PC-9 (cell line): ENCODE data around the gene SEMA3C. TPM values are rescaled to one million over a fixed set of nuclear protein-coding genes. Genes with fewer than 3 reads are reported as not detected.

Experiments used
- BruUV-seq: library from RNA; stranded (reverse); fragments of 400-500 nt; replicated peaks from 2 replicates; lab custom pipeline; 2021; lab: Mats Ljungman, UMichigan
- CTCF ChIA-PET: fragments of 300-600 bp; sonication (Branson Sonifier 250); formaldehyde crosslinking; loops from one replicate; lab custom pipeline; 2022; ENCODE audit warnings: antibody characterized with exemption; lab: Charles Lee
- POLR2A ChIA-PET: fragments of 300-600 bp; sonication (Branson Sonifier 250); formaldehyde crosslinking; loops from one replicate; lab custom pipeline; 2022; ENCODE audit warnings: antibody characterized with exemption; ENCODE audit not compliant: unreplicated experiment; lab: Charles Lee
- DNase-seq, 2 experiments: peaks; one replicate each; pipeline versions ENCODE4 v3.0.0 to v3.0.0-alpha.2; 2015 to 2022; ENCODE audit warnings: mixed read lengths in 1 of 2
- H2AFZ ChIP-seq: fragments of 200-600 bp; sonication (generic); 2 replicates; pipeline ENCODE4 v1.8.1; 2017; ENCODE audit warnings: antibody characterized with exemption
- H3F3A ChIP-seq: fragments of 200-600 bp; sonication (generic); 2 replicates; pipeline ENCODE4 v1.8.1; 2017; ENCODE audit warnings: antibody characterized with exemption, mild to moderate bottlenecking, low read depth; ENCODE audit not compliant: insufficient read depth
- H3K27ac ChIP-seq: fragments of 200-600 bp; sonication (generic); 2 replicates; pipeline ENCODE4 v1.6.1; 2016; ENCODE audit warnings: mixed run types
- H3K27me3 ChIP-seq: fragments of 200-600 bp; sonication (generic); 2 replicates; pipeline ENCODE4 v1.6.1; 2016; ENCODE audit warnings: low read depth, mixed run types; ENCODE audit not compliant: insufficient read depth
- H3K36me3 ChIP-seq: fragments of 200-600 bp; sonication (generic); 2 replicates; pipeline ENCODE4 v1.6.1; 2016; ENCODE audit warnings: low read depth, mixed run types
- H3K4me1 ChIP-seq: fragments of 200-600 bp; sonication (generic); replicated peaks from 2 replicates; pipeline ENCODE4 v1.6.1; 2016; ENCODE audit warnings: mixed run types; ENCODE audit not compliant: insufficient read depth
- H3K4me2 ChIP-seq: fragments of 200-600 bp; sonication (generic); 2 replicates; pipeline ENCODE4 v1.6.1; 2017; ENCODE audit warnings: mixed run types
- H3K4me3 ChIP-seq: fragments of 200-600 bp; sonication (generic); 2 replicates; pipeline ENCODE4 v1.6.1; 2016; ENCODE audit warnings: mixed run types
- H3K79me2 ChIP-seq: fragments of 200-600 bp; sonication (generic); 2 replicates; pipeline ENCODE4 v1.6.1; 2017; ENCODE audit warnings: low read depth, mixed run types
- H3K9me2 ChIP-seq: fragments of 200-600 bp; sonication (generic); 2 replicates; pipeline ENCODE4 v1.8.1; 2017; ENCODE audit warnings: mild to moderate bottlenecking; ENCODE audit not compliant: insufficient read depth
- H3K9me3 ChIP-seq: fragments of 200-600 bp; sonication (generic); 2 replicates; pipeline ENCODE4 v1.8.1; 2016; ENCODE audit warnings: low read depth; ENCODE audit not compliant: insufficient read depth
- H4K20me1 ChIP-seq: fragments of 200-600 bp; sonication (generic); 2 replicates; pipeline ENCODE4 v1.8.1; 2017; ENCODE audit not compliant: insufficient read depth
- CTCF ChIP-seq: fragments of 200-600 bp; sonication (generic); conservative IDR thresholded peaks from 2 replicates; pipeline ENCODE4 v1.6.1; 2017; ENCODE audit warnings: mixed run types, antibody characterized with exemption, mild to moderate bottlenecking, moderate library complexity
- EZH2 ChIP-seq: fragments of 200-600 bp; sonication (generic); IDR thresholded peaks from 2 replicates; pipeline ENCODE4 v1.8.0; 2017; ENCODE audit warnings: antibody characterized with exemption, low read depth
- intact Hi-C: fragments of 100-400 bp; cut with micrococcal nuclease; formaldehyde crosslinking; loops from one replicate; pipeline ENCODE4 v1.10.0; 2022; ENCODE audit not compliant: unreplicated experiment
- total RNA-seq: library from RNA; stranded (reverse); gene quantifications from 2 replicates; pipeline ENCODE4 v1.2.3, GENCODE V29; 2021

The SEMA3C gene
- total RNA-seq, 1 experiment from 2014 or later, result 19.9 TPM

GRCh38 chr7:80841423-80841955 lies 77.4 kb downstream of the SEMA3C start:
- BruUV-seq, result no TSS peak
- CTCF ChIA-PET, result no interaction called here
- Histone ChIP-seq H3K4me2 (no peak overlapping the region), H3K27me3 (no peaks in the 10 kb centered on the region), H3K79me2 (no peaks in the 10 kb centered on the region), H3K4me1 (no peaks in the 10 kb centered on the region), H3K9me3 (no peaks in the 10 kb centered on the region), H2AFZ (no peak overlapping the region), H3F3A (no peaks in the 10 kb centered on the region), H3K4me3 (no peak overlapping the region), H4K20me1 (no peaks in the 10 kb centered on the region), H3K36me3 (no peaks in the 10 kb centered on the region), H3K27ac (no peak overlapping the region), H3K9me2 (no peaks in the 10 kb centered on the region)
- intact Hi-C loops, result no loop called here
- no peak for DNase-seq
- no peak for TF ChIP-seq EZH2
- no peak for TF ChIP-seq CTCF
- POLR2A ChIA-PET, result interaction anchor here (0.6 kb wide), 1 partner anchor 11 kb away, joined by 3 read pairs; no protein-coding TSS in a partner anchor

- TF ChIP-seq CTCF (no peak), EZH2 (no peak)
- intact Hi-C loops, result no loop called here
- Histone ChIP-seq H3F3A (no peaks in the 10 kb centered on the region), H3K27me3 (no peaks in the 10 kb centered on the region), H2AFZ (no peak overlapping the region), H3K4me1 (no peaks in the 10 kb centered on the region), H3K79me2 (no peaks in the 10 kb centered on the region), H3K27ac (no peak overlapping the region), H3K36me3 (no peaks in the 10 kb centered on the region), H3K4me3 (no peak overlapping the region), H3K4me2 (no peak overlapping the region), H3K9me2 (no peaks in the 10 kb centered on the region), H4K20me1 (no peaks in the 10 kb centered on the region), H3K9me3 (no peaks in the 10 kb centered on the region)
- no peak for DNase-seq
- POLR2A ChIA-PET, result no interaction called here
- CTCF ChIA-PET, result interaction anchor here (0.6 kb wide), 1 partner anchor 81 kb away, joined by 12 read pairs; no protein-coding TSS in a partner anchor
- BruUV-seq, result no TSS peak
These were observed 78.2 kb downstream of the SEMA3C start for GRCh38 chr7:80840681-80841080.

- no peak for DNase-seq
- POLR2A ChIA-PET, result no interaction called here
- CTCF ChIA-PET, result no interaction called here
- Histone ChIP-seq H3K36me3 (no peaks in the 10 kb centered on the region), H3K4me3 (no peak overlapping the region), H3K9me2 (no peaks in the 10 kb centered on the region), H3K27me3 (no peaks in the 10 kb centered on the region), H3K27ac (no peak overlapping the region), H3K4me2 (no peak overlapping the region), H3K9me3 (no peaks in the 10 kb centered on the region), H3F3A (no peaks in the 10 kb centered on the region), H2AFZ (no peak overlapping the region), H4K20me1 (no peaks in the 10 kb centered on the region), H3K4me1 (no peaks in the 10 kb centered on the region), H3K79me2 (no peaks in the 10 kb centered on the region)
- BruUV-seq, result no TSS peak
- intact Hi-C loops, result no loop called here
- TF ChIP-seq CTCF (no peak), EZH2 (no peak)
These were observed 79.0 kb downstream of the SEMA3C start for GRCh38 chr7:80839855-80840254.
